22Rv1 (cell line): ENCODE measurements around the gene SPTBN1.

Experiments used
- CTCF ChIP-seq: fragments of 450-650 bp; IDR thresholded peaks from 2 replicates; pipeline ENCODE4 v1.5.1; 2017; ENCODE audit warnings: mild to moderate bottlenecking
- ZFX ChIP-seq: fragments of 450-650 bp; IDR thresholded peaks from 2 replicates; pipeline ENCODE4 v1.6.1; 2017; ENCODE audit warnings: antibody characterized with exemption, borderline replicate concordance

DNA sequence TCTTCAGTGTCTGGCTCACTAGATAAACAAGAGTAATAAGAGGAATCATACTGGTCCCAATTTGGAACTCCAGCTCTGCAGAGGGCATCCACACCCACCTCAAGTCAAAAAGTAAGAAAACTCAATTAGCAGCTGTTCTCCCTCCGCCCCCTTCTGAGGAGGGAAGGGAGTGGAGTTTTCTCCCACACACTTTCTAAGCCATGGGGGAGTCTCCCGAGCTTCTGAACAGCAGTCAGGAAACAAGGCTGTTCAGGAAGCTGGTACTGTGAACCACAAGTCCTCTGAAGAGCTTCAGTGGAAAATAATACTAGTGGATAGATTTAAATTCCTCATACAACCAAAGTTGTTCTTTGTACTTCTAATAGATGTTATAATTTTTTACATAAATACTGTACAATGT lies 32.9 kb upstream of the SPTBN1 start:
- no peak for TF ChIP-seq CTCF
- TF ChIP-seq ZFX, result no peak
